ENCODE results near the gene RPTOR. TPM values are rescaled to one million over a fixed set of nuclear protein-coding genes. Genes with fewer than 3 reads are reported as not detected.
A peak's percentile ranks its signal among the peaks of the same experiment; 100 is the strongest.

Gene RPTOR
- total RNA-seq, 1 experiment from 2014 or later = 46.2 TPM

DNA sequence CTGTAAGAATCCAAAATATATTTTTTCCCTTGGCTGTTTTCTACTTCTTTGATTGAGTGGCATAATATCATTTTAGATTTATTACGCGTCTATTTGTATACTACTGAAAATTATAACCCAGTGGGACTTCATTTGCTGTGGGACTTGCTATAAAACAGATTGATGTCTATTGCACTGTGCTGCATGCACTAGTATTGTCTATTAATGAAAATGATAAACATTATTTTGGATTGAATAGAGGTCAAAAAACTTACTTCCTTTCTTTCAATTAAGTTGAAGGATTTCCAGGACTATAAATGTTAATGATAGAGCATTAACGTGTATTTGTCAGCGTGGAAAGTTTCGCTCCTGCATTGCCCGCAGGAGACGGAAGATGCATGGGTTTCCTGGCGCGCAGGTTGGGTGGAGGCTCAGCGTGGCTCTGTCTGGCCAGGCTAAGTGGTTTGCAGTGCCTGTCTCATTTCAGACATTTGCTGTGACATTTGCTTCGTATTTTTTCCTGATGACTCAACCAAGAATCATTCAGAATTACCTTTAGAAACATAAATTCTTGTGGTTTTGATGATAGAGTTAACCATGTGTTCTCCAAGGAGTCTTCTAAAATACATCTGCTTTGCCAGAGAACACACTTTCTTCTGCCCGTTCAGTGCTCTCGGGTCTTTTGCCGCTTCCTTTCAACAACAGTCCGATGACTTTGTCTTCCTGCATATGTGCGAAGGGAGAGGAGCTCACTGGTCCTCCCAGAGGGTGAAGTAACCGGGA lies 216.7 kb downstream of the RPTOR start:
- TF ChIP-seq, protein P1, sequence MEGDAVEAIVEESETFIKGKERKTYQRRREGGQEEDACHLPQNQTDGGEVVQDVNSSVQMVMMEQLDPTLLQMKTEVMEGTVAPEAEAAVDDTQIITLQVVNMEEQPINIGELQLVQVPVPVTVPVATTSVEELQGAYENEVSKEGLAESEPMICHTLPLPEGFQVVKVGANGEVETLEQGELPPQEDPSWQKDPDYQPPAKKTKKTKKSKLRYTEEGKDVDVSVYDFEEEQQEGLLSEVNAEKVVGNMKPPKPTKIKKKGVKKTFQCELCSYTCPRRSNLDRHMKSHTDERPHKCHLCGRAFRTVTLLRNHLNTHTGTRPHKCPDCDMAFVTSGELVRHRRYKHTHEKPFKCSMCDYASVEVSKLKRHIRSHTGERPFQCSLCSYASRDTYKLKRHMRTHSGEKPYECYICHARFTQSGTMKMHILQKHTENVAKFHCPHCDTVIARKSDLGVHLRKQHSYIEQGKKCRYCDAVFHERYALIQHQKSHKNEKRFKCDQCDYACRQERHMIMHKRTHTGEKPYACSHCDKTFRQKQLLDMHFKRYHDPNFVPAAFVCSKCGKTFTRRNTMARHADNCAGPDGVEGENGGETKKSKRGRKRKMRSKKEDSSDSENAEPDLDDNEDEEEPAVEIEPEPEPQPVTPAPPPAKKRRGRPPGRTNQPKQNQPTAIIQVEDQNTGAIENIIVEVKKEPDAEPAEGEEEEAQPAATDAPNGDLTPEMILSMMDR (conservative IDR thresholded peaks at IDR 0.05; ENCODE audit: low read depth, low read length) = no peak
- TF ChIP-seq EZH2 (IDR thresholded peaks at IDR 0.05; ENCODE audit: low read length, unreplicated experiment) (no peak), EZH2phosphoT487 (IDR thresholded peaks at IDR 0.05; ENCODE audit: borderline replicate concordance, low read length) (no peak)
- intact Hi-C loops (cut with micrococcal nuclease) = loop anchor here (1.0 to 2.0 kb wide), 2 partner anchors 40 to 65 kb away; no protein-coding TSS in a partner anchor
- peak overlapping the region; percentile 79 for H3K4me2 ChIP-seq (ENCODE audit: low read length)
- H3K4me3 ChIP-seq (ENCODE audit: low read length) = peak overlapping the region; percentile 54
- peaks cover 32% of the 10 kb centered on the region for H3K4me1 ChIP-seq (ENCODE audit: insufficient read depth, low read length)
- peaks cover 14% of the 10 kb centered on the region for H3K79me2 ChIP-seq (ENCODE audit: low read length)
- ChIA-PET POLR2A (ENCODE audit: unreplicated experiment) (interaction anchor here (0.6 kb wide), 1 partner anchor 18 kb away, joined by 3 read pairs; no protein-coding TSS in a partner anchor), CTCF (no interaction called here)
- H3K27me3 ChIP-seq (ENCODE audit: low read length) = no peaks in the 10 kb centered on the region
- no peaks in the 10 kb centered on the region for H4K20me1 ChIP-seq (ENCODE audit: low read length)
- H3K36me3 ChIP-seq (ENCODE audit: low read depth, low read length) = peaks cover under 1% of the 10 kb centered on the region
- peak overlapping the region; percentile 80 for H3K9ac ChIP-seq (ENCODE audit: low read length)
- BruUV-seq (replicated peaks) = TSS peak; percentile 84
- H3F3A ChIP-seq (ENCODE audit: low read length, unreplicated experiment) = peaks cover 5% of the 10 kb centered on the region
- DNase-seq (peak; percentile 95), ATAC-seq (peak; percentile 82)
- 0 out of 2 replicates have a peak overlapping the region, but pooled peaks have one; percentile 42 for H2AFZ ChIP-seq (ENCODE audit: low read length)
- H3K27ac ChIP-seq (ENCODE audit: low read length) = peak overlapping the region; percentile 95
- no peaks in the 10 kb centered on the region for H3K9me3 ChIP-seq (ENCODE audit: low read length)
- H3K9me2 ChIP-seq (replicated peaks; ENCODE audit: low read length) = no peaks in the 10 kb centered on the region

DNA sequence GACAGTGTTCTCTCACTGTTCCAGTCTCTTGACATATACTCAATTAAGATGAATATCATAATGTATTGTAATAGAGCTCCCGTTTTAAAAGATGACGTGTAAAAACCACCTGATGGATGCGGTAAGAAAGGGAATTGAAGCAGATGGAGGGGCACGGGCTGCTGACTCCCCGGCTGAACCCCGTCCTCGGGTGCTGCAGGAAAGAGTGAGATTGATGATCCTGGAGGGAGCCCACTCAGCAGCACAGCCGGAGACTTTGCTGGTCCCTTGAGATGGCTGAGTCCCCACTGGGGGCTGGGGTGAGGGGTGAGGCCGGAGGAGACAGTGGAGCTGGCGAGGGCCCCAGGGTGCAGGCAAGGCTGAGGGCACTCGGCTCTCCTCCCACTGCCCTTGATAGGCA lies 217.4 kb downstream of the RPTOR start:
- no peak for ATAC-seq
- CTCF ChIA-PET = no interaction called here

More for the DNA sequence above, 217.4 kb downstream of the RPTOR start:
- Histone ChIP-seq H3K79me2 (ENCODE audit: low read length) (peaks cover 14% of the 10 kb centered on the region), H3K4me1 (ENCODE audit: insufficient read depth, low read length) (peaks cover 32% of the 10 kb centered on the region), H3K9ac (ENCODE audit: low read length) (peak overlapping the region; percentile 80), H2AFZ (ENCODE audit: low read length) (no peak overlapping the region), H3K36me3 (ENCODE audit: low read depth, low read length) (no peaks in the 10 kb centered on the region; the same call in 1 of the 2 replicates), H3K27me3 (ENCODE audit: low read length) (no peaks in the 10 kb centered on the region), H3K4me2 (ENCODE audit: low read length) (peak overlapping the region; percentile 79), H3K9me3 (ENCODE audit: low read length) (no peaks in the 10 kb centered on the region), H3K4me3 (ENCODE audit: low read length) (peak overlapping the region; percentile 54), H3K9me2 (replicated peaks; ENCODE audit: low read length) (no peaks in the 10 kb centered on the region), H4K20me1 (ENCODE audit: low read length) (no peaks in the 10 kb centered on the region), H3K27ac (ENCODE audit: low read length) (peak overlapping the region; percentile 95), H3F3A (ENCODE audit: low read length, unreplicated experiment) (peaks cover 5% of the 10 kb centered on the region)
- DNase-seq = no peak
- no TSS peak for BruUV-seq (replicated peaks)
- intact Hi-C loops (cut with micrococcal nuclease) = no loop called here
- POLR2A ChIA-PET (ENCODE audit: unreplicated experiment) = no interaction called here
- TF ChIP-seq EZH2phosphoT487 (IDR thresholded peaks at IDR 0.05; ENCODE audit: borderline replicate concordance, low read length) (no peak), EZH2 (IDR thresholded peaks at IDR 0.05; ENCODE audit: low read length, unreplicated experiment) (no peak)
- TF ChIP-seq, protein P1 (conservative IDR thresholded peaks at IDR 0.05; ENCODE audit: low read depth, low read length) = no peak
